ENCODE results near the gene TBC1D5.
"Not testable (repeated sequence)": the region's sequence is repeated elsewhere in the genome, so short reads cannot be mapped to it uniquely, and the experiment has no call there.

Gene TBC1D5

DNA sequence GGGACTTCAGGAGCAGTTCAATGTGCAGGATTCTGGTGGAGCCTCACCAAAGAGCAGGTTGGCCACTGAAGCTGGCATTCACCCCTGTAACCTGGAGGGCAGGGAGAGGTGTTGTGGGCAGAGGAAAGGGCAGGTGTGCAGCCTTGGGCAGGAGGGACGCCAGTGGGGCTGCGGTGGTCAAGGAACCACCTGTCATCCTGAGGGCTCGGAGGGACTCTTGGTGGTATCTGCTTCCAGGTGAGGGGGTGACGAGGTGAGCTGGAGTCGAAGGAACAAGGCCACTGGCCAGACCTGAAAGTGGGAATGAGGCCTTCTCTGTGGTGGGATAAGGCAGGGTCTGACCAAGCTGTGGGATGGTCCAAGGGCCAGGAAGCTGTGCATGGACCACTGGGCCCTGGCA, 588.2 kb downstream of the TBC1D5 start:
- DNase-seq, result no peak

GRCh38 chr3:17153209-17153608, 589.2 kb downstream of the TBC1D5 start:
- DNase-seq, result no peak

DNA sequence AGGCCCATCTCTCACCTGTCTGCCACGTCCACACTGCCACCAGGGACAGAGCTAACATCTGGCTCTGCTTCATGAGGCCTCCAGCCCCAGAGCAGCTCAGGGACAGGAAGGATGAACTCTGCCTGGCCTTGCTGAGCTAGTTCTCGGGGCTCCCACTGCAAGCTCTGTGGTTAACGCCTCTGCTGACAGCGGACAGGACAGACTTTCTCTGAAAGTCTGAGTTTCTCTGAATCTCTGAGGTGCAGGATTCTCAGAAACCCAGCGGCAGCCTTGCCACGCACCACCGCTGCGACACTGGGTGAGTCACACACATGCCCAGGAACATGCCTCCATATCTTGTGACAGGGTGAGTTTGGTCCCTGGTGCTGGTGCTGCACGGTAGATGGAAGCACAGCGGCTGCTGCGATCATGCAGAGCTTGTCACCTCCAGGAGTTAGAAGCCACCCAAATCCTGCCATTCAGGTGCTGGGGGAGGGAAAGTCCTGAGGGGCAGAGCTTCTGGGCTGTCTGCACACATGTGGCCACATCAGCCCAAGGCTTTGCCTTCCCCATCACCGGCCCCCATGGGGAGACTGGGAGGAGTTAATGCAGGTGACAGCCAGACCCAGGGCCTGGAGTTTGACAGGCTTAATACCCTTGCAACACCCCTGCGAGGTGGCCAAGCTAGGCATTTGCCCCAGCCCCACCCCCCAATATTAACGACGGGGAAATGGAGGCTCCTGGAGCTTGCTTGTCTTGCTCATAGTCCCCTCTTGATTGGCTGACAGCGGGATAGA, 590.6 kb downstream of the TBC1D5 start:
- no peak for DNase-seq

GRCh38 chr3:17149076-17149475, 593.4 kb downstream of the TBC1D5 start:
- DNase-seq, result no peak

DNA sequence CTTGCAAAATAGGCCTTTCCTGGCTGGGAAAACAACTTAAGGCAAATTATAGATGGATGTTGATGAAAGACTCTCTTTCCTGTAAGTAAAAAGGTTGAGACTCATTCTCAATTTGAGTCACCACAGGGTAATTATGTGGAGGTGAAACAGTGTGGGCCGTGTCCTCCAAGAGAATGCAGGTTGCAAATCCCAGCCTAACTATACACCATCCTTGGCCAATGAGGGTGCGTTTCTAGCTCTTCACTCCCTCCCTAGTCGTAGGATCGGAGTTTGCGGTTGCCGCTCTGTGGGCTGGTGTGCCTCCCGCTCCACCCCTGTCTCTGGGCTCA, 597.8 kb downstream of the TBC1D5 start:
- no peak for DNase-seq

GRCh38 chr3:17143893-17144664, 598.4 kb downstream of the TBC1D5 start:
- no peak for DNase-seq

DNA sequence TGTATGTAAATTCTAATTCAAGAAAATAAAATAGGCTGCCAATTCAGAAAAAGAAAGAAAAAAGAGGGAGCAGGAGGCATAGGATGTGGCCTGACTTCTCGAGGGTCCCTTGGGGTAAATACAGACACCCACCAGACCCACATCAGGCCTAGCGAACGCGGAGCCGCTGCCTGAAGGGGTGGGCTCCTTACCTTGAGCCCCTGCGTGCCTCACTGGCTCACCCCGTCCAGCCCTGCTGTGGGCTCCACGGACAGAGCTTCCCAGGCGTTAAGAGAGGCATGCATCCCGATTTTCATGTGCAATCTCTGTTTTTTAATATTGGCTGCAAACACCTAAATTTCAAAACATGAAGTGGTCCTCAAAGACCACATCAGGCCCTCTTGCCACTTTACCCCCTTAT, 599.9 kb downstream of the TBC1D5 start:
- no peak for DNase-seq

DNA sequence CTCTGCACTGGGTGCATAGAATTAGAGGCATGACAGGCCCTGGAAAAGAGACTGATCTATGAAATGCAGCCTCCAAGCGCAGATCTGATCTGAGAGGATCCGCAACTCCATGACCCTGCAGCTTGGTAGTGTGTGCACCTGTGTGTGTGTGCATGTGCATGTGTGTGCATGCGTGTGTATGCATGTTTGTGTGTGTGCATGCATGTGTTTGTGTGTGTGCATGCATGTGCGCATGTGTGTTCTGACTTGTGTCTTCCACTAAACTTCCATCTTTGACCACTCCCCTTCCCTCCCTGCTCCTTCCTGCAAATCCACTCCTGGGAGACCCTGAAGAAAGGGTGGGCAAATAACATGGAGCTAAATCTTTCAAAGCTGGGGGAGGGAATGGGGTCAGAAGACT, 600.7 kb downstream of the TBC1D5 start:
- no peak for DNase-seq

- DNase-seq, result no peak
Observed at GRCh38 chr3:17140670-17141505, 601.5 kb downstream of the TBC1D5 start.

DNA sequence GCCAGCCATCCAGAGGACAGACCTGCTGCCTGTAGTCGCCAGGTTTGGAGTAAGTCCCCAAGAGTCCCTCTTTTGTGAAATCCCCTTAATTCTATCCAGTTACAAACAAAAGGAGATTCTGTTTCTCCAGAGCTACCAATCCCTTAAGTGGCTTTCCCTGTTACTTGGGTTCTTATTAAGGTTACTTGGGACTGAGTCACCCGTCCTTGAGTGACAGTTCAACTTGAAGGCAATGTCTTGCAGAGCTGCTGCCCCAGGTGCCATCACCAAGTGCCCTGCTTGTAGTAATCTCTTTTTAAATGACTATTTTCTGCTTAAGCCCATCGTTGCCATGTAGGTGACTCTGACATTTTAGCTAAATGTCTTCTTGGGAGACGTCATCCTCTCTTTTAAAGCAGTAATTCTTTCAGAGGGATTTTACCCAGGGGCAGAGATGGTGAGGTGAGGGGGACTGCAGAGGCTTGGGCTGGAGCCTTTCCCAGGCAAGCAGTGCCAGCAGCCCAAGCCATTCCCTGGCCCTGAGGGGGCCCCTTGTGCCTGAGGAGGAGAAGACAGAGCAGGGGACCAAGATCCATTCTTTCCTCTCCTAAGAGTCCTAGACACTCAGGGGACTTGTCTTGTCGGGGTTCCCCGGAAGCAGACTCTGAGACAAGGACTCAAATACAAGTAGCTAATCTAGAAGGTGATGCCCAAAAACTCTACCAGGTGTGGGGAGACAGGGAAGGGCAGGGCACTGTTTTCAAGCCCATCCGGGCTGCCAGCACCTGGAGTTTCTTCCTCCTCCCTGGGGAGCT, 604.0 kb downstream of the TBC1D5 start:
- DNase-seq, result no peak

- no peak for DNase-seq
Observed at GRCh38 chr3:17137321-17137826, 605.1 kb downstream of the TBC1D5 start.

- DNase-seq, result no peak
Observed at GRCh38 chr3:17136136-17136721, 606.2 kb downstream of the TBC1D5 start.

GRCh38 chr3:17135696-17136095, 606.7 kb downstream of the TBC1D5 start:
- no peak for DNase-seq

GRCh38 chr3:17133632-17134545, 608.5 kb downstream of the TBC1D5 start:
- no peak for DNase-seq

DNA sequence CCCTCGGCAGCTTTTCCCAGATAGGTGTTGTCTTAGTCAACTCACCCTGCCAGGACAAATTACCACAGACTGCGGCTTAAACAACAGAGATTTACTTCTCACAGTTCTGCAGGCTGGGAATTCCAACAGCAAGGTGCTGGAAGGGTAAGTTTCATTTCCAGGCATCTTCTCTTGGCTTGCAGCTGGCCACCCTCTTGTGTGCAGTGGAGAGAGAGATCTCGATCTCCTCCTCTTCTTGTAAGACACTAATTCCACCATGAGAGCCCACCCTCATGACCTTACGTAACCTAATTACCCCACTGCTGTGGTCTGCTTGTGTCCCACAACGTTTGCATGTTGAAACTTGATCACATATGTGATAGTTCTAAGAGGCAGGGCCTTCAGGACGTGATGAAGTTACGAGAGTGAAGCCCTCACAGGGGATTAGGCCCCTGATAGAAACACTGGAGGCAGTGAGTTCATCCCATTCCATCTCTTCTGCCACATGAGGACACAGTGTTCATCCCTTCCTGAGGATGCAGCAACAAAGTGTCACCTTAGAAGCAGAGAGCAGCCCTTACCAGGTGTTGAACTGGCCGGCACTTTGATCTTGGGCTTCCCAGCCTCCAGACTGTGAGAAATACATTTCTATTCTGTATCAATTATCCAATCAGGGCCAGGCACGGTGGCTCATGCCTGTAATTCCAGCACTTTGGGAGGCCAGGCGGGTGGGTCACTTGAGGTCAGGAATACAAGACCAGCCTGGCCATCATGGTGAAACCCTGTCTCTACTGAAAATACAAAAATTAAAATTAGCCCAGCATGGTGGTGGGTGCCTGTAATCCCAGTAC, 609.9 kb downstream of the TBC1D5 start:
- DNase-seq, result no peak

- DNase-seq, result no peak
Observed at GRCh38 chr3:17130956-17131355, 611.5 kb downstream of the TBC1D5 start.

GRCh38 chr3:17129556-17129955, 612.9 kb downstream of the TBC1D5 start:
- no peak for DNase-seq

DNA sequence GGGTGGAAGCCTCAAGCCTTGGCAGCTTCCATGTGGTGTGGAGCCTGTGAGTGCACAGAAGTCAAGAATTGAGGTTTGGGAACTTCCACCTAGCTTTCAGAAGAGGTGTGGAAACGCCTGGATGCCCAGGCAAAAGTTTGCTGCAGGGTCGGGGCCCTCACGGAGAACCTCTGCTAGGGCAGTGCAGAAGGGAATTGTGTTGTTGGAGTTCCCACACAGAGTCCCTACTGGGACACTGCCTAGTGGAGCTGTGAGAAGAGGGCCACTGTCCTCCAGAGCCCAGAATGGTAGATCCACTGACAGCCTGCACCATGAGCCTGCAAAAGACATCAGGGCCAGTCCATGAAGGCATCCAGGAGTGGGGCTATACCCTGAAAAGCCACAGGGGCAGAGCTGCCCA, 613.8 kb downstream of the TBC1D5 start:
- not testable (repeated sequence) for DNase-seq

GRCh38 chr3:17125738-17126442, 616.5 kb downstream of the TBC1D5 start:
- no peak for DNase-seq
